Thyroid gland (tissue), 4 donors: ENCODE results near the gene KIRREL3.

Experiments
- CTCF ChIP-seq, 6 experiments: fragments of 200-600 bp in 3 of 6; fragments of 450-650 bp in 3 of 6; sonication (generic) in 3 of 6; IDR thresholded peaks; one replicate each; pipeline ENCODE4 v1.5.1; 2016 to 2019; ENCODE audit warnings: antibody characterized with exemption in 6 of 6, mild to moderate bottlenecking in 2 of 6, inconsistent platforms in 1 of 6, moderate library complexity in 1 of 6
- POLR2A ChIP-seq, 2 donors: fragments of 450-650 bp; IDR thresholded peaks; one replicate each; pipeline ENCODE4 v1.6.1; 2017; ENCODE audit warnings: antibody characterized with exemption in 2 of 2, mild to moderate bottlenecking in 2 of 2, moderate library complexity in 1 of 2

- TF ChIP-seq CTCF (IDR thresholded peaks at IDR 0.05) (peak in 1 of 6 experiments; percentile 18), POLR2A (IDR thresholded peaks at IDR 0.05) (no peak)
Observed at GRCh38 chr11:127003260-127003981, 2.9 kb upstream of the KIRREL3 start.
